GM12892 (cell line): Measurements from ENCODE around the gene SHROOM2.
A peak's percentile ranks its signal among the peaks of the same experiment; 100 is the strongest.

Experiments
- DNase-seq: peaks from one replicate; pipeline ENCODE4 v3.0.0; 2011; ENCODE audit not compliant: insufficient read length
- FAIRE-seq: peaks from 2 replicates; lab custom pipeline; 2011; peaks lifted over from hg19 to GRCh38; lab: Jason Lieb, UNC
- POLR2A ChIP-seq: IDR thresholded peaks from 2 replicates; pipeline ENCODE4 v1.6.1; 2011; ENCODE audit warnings: low read depth, low read length, control low read depth
- POLR2AphosphoS5 ChIP-seq: IDR thresholded peaks from 2 replicates; pipeline ENCODE4 v1.6.1; 2011; ENCODE audit warnings: low read depth, low read length, control low read depth
- TAF1 ChIP-seq: IDR thresholded peaks from 2 replicates; pipeline ENCODE4 v1.6.1; 2011; ENCODE audit warnings: low read depth, mild to moderate bottlenecking, control low read depth, low read length, borderline replicate concordance

The SHROOM2 gene

GRCh38 chrX:9878146-9878820 is 92.1 kb downstream of the SHROOM2 start:
- DNase-seq: no peak
- TF ChIP-seq POLR2AphosphoS5 (no peak), POLR2A (no peak), TAF1 (no peak)
- FAIRE-seq: no peak

- no peak for TF ChIP-seq POLR2A
- TF ChIP-seq TAF1: no peak
- no peak for TF ChIP-seq POLR2AphosphoS5
- FAIRE-seq (no peak), DNase-seq (no peak)
Measured at GRCh38 chrX:9880237-9880636, 94.0 kb downstream of the SHROOM2 start.

DNA sequence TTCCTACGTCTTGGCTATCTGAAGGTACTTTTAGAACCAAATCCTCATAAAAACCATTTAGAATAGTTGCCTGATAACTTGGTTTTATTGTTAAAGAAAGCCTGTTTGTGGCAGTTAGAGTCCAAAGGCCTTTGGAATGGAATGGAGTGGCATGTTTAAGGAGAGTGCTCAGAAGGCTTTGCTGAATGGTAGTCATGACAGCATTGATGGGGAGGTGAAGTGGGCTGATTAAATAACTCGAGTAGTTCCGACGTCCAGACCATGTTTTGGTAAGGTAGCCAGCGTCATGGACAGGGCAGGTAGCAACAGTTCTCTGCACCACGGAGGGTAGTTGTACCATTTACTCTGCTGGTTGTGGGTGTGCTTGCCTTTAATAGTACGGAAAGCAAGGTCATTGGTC is 94.6 kb downstream of the SHROOM2 start:
- DNase-seq (no peak), FAIRE-seq (no peak)
- TF ChIP-seq POLR2AphosphoS5 (no peak), POLR2A (no peak), TAF1 (no peak)

DNA sequence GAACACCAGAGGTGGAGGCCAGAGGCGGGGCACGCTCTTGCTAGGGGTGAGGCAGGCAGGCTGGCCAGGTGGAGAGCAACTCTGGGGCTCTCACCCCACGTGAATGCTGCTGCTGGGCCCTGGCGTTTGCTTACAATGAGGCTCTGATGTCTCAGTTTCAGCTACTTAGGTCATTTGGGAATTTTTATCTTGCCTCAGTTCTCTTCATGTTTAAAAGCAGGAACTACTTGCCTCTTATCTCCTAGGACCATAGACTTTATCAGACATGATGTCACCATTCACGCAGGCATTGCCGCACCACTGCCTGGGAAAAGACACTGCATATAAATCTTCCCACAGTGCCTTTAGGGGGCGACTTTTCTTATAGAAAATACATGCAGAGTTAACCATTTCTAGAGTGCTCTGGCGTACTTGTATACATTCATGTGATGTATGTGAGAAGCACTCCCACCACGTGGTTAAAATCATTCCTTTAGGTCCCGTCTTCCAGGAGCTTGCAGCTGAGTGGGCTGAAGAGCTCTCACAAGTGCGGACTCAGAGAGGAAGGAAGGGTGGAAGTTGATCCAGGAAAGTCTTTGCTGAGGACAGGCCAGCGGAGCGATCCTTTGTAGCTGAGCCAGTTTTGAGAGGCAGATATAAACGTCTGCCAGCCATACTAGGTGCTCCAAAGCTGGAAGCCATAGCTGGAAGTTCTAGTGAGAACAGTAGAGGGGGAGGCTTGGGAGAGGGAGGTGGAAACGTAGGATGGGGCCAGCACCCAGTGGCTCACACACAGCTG is 96.6 kb downstream of the SHROOM2 start:
- FAIRE-seq: no peak
- TF ChIP-seq POLR2A (no peak), TAF1 (no peak), POLR2AphosphoS5 (no peak)
- no peak for DNase-seq

- TF ChIP-seq TAF1 (no peak), POLR2A (no peak), POLR2AphosphoS5 (no peak)
- no peak for DNase-seq
- FAIRE-seq: no peak
Measured at GRCh38 chrX:9884031-9884779, 98.0 kb downstream of the SHROOM2 start.

DNA sequence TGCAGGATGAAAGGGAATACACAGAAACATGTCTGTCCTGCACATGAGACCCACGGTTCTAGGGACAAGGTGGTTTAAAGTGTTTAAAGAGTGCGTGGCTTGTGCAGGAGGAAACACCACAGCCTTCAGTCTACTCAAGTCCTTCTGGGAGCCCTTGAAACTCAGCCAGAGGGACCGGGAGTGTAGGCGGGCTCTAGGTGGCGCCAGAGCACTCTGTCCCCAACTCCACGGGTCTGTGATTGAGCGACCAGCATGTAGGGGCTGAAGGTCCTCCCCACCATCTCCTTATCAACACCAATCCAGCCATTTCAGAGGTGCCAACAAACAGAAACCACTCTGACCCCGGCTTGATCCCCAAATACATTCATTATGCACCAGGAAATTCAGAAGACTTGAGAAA is 98.9 kb downstream of the SHROOM2 start:
- no peak for TF ChIP-seq POLR2AphosphoS5
- TF ChIP-seq POLR2A: no peak
- TF ChIP-seq TAF1: no peak
- DNase-seq (peak; percentile 56), FAIRE-seq (peak; percentile 14)

GRCh38 chrX:9887659-9888297 is 101.5 kb downstream of the SHROOM2 start:
- TF ChIP-seq TAF1 (no peak), POLR2A (no peak), POLR2AphosphoS5 (no peak)
- FAIRE-seq (no peak), DNase-seq (no peak)

DNA sequence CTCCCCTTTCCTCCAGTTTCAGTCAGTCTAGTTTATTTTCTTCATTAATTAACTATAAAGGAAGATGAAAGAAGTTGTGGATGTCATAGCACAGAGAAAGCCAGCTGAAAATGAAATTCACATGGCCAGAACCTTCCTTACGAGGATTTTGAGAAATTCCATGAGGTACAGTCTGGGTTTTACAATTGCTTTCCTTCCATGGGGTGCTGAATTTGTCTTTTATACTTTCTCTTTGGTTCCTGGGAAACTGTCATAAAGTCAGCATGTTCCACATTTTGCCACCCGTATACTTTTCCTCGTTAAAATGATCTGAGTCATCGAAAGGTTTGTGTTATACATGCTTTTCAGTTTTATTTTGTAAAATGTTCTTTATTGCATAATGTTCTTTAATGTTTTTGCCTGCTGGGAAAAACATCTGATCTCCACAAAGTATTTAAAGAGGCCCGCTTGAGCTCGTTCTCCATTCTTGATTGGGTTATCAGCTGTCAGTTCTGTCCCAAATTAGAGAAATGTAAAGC is 102.8 kb downstream of the SHROOM2 start:
- DNase-seq: no peak
- TF ChIP-seq TAF1: no peak
- TF ChIP-seq POLR2A: no peak
- TF ChIP-seq POLR2AphosphoS5: no peak
- FAIRE-seq: no peak

GRCh38 chrX:9890681-9891091 is 104.5 kb downstream of the SHROOM2 start:
- FAIRE-seq (no peak), DNase-seq (no peak)
- TF ChIP-seq TAF1: no peak
- TF ChIP-seq POLR2A: no peak
- no peak for TF ChIP-seq POLR2AphosphoS5

- DNase-seq (no peak), FAIRE-seq (no peak)
- no peak for TF ChIP-seq TAF1
- TF ChIP-seq POLR2A: no peak
- TF ChIP-seq POLR2AphosphoS5: no peak
Measured at GRCh38 chrX:9895225-9895912, 109.1 kb downstream of the SHROOM2 start.
